Esophagus muscularis mucosa (tissue), 4 donors: ENCODE data around the gene HERC3. TPM values are rescaled to one million over a fixed set of nuclear protein-coding genes. Genes with fewer than 3 reads are reported as not detected.

Experiments
- DNase-seq: peaks from one replicate; pipeline ENCODE4 v3.0.0-alpha.2; 2017; ENCODE audit errors: extremely low spot score
- H3K27ac ChIP-seq, 4 donors: fragments of 200-600 bp; sonication (generic); replicated peaks in 1 of 4; 1 replicate in 3 of 4; 2 replicates in 1 of 4; pipeline ENCODE4 v1.5.1; 2016 to 2019; ENCODE audit warnings: mild to moderate bottlenecking in 1 of 4
- H3K27me3 ChIP-seq, 4 donors: fragments of 200-600 bp; sonication (generic); one replicate each; pipeline versions ENCODE4 v1.5.1 to v1.6.0; 2016 to 2019
- H3K36me3 ChIP-seq, 4 donors: fragments of 200-600 bp; sonication (generic); one replicate each; pipeline ENCODE4 v1.5.1; 2016 to 2019
- H3K4me1 ChIP-seq, 4 donors: fragments of 200-600 bp; sonication (generic); one replicate each; pipeline ENCODE4 v1.5.1; 2016 to 2019
- H3K4me3 ChIP-seq, 4 donors: fragments of 200-600 bp; sonication (generic); 1 replicate in 2 of 4; 2 replicates in 2 of 4; pipeline ENCODE4 v1.5.1; 2016 to 2019; ENCODE audit warnings: mild to moderate bottlenecking in 4 of 4, moderate library complexity in 1 of 4
- H3K9me3 ChIP-seq, 4 donors: fragments of 200-600 bp; sonication (generic); 1 replicate in 3 of 4; 2 replicates in 1 of 4; pipeline ENCODE4 v1.5.1; 2016 to 2019
- EP300 ChIP-seq: sonication (generic); formaldehyde crosslinking; IDR thresholded peaks from one replicate; pipeline ENCODE4 v1.6.1; 2017; ENCODE audit warnings: antibody characterized with exemption
- POLR2A ChIP-seq: fragments of 450-650 bp; IDR thresholded peaks from one replicate; pipeline ENCODE4 v1.6.1; 2017; ENCODE audit warnings: antibody characterized with exemption, moderate library complexity, mild to moderate bottlenecking, low read depth
- POLR2AphosphoS5 ChIP-seq, 2 donors: sonication (generic); formaldehyde crosslinking; IDR thresholded peaks; one replicate each; pipeline ENCODE4 v1.6.1; 2017; ENCODE audit warnings: antibody characterized with exemption in 2 of 2
- WGBS: methylation state at CpG from one replicate; pipeline ENCODE4 v1.1.5; 2018; 5-methylcytosine and 5-hydroxymethylcytosine counted together
- intact Hi-C: fragments of 100-400 bp; cut with DNase I; formaldehyde crosslinking; loops from one replicate; pipeline ENCODE4 v1.15.1; 2023
- total RNA-seq, 4 donors: library from RNA; depleted of rRNA; stranded (reverse); fragments of >200 nt; gene quantifications; one replicate each; pipeline versions ENCODE4 v1.1.0 to v1.2.1, GENCODE V29; 2016
- TF ChIP-seq, protein P1 (sequence below), 3 experiments: fragments of 200-600 bp in 2 of 3; fragments of 450-650 bp in 1 of 3; sonication (generic) in 2 of 3; IDR thresholded peaks; one replicate each; pipeline ENCODE4 v1.5.1; 2017 to 2019; ENCODE audit warnings: antibody characterized with exemption in 3 of 3, mild to moderate bottlenecking in 2 of 3, moderate library complexity in 1 of 3

The HERC3 gene
- total RNA-seq, 4 donors from 2014 or later: 39.8 to 58.2 (median 51.2) TPM

DNA sequence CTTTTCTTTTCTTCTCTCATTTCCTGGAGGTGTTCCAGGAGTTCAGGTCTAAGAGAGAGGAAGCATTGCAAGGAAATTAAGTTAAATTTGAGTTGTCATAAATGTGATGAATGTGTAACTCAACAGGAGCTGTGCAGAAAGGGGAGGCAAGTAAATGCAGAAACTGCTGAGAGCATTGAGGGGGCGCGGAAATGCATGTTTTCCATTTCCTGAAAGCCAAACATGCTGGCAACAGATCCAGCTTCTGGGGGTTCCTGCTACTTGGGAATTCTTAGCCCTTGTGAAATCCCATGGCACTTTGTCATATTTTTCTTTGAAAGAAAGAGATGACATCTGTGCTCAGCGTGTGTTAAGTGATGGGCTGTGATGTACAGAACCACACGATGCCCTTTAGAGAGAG, 139.1 kb downstream of the HERC3 start:
- Histone ChIP-seq H3K4me3 (no peak overlapping the region), H3K27me3 (no peaks in the 10 kb centered on the region), H3K4me1 (peaks cover 17 to 43% (median 30%) of the 10 kb centered on the region in 4 donors), H3K27ac (no peak overlapping the region), H3K36me3 (peaks cover 32 to 52% (median 47%) of the 10 kb centered on the region in 4 donors), H3K9me3 (no peaks in the 10 kb centered on the region)
- WGBS: 87% methylated on average over 4 of the region's 4 CpGs
- DNase-seq: no peak
- TF ChIP-seq, protein P1, sequence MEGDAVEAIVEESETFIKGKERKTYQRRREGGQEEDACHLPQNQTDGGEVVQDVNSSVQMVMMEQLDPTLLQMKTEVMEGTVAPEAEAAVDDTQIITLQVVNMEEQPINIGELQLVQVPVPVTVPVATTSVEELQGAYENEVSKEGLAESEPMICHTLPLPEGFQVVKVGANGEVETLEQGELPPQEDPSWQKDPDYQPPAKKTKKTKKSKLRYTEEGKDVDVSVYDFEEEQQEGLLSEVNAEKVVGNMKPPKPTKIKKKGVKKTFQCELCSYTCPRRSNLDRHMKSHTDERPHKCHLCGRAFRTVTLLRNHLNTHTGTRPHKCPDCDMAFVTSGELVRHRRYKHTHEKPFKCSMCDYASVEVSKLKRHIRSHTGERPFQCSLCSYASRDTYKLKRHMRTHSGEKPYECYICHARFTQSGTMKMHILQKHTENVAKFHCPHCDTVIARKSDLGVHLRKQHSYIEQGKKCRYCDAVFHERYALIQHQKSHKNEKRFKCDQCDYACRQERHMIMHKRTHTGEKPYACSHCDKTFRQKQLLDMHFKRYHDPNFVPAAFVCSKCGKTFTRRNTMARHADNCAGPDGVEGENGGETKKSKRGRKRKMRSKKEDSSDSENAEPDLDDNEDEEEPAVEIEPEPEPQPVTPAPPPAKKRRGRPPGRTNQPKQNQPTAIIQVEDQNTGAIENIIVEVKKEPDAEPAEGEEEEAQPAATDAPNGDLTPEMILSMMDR (IDR thresholded peaks at IDR 0.05): no peak
- TF ChIP-seq POLR2AphosphoS5 (IDR thresholded peaks at IDR 0.05): no peak
- intact Hi-C loops: no loop called here

DNA sequence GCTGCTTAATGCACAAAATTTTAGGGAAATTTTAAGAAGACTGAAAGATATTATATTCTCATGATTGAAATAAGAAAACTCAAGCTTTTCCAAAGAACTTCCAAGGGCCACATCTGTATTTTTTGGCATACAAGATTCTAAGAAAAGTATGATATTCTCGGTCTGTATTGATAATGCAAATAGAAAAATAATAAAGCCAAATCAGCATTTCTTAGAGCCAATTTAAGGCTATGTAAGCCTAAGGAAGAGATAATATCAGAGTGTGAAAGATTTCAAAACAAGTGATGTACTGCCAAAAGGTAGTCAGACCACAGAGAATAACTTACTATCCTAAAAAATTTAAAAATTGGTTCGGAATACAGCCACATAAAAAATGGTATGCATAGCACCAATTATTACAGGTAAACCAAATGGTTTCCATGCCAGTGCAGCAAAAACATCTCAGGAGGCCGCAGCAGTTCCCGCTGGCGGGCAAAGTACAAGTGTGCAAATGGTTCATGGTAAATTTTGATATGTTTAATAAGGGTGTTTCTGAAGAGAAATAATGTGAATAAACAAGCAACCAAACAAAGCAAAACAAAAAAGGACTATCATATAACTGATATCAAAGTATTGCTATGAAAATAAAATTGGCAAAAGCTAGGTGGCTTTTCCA, 140.6 kb downstream of the HERC3 start:
- H3K4me3 ChIP-seq: no peak overlapping the region
- H3K4me1 ChIP-seq: peaks cover 8 to 53% (median 42%) of the 10 kb centered on the region in 4 donors
- peaks cover 21 to 44% (median 34%) of the 10 kb centered on the region in 4 donors for H3K36me3 ChIP-seq
- H3K27ac ChIP-seq: no peak overlapping the region
- no peaks in the 10 kb centered on the region for H3K9me3 ChIP-seq
- DNase-seq: no peak
- intact Hi-C loops: no loop called here
- WGBS: 94% methylated on average over 5 of the region's 5 CpGs
- no peak for TF ChIP-seq POLR2A
- TF ChIP-seq, protein P1 (IDR thresholded peaks at IDR 0.05): no peak
- no peak for TF ChIP-seq POLR2AphosphoS5 (IDR thresholded peaks at IDR 0.05)
- TF ChIP-seq EP300: no peak
- no peaks in the 10 kb centered on the region for H3K27me3 ChIP-seq

DNA sequence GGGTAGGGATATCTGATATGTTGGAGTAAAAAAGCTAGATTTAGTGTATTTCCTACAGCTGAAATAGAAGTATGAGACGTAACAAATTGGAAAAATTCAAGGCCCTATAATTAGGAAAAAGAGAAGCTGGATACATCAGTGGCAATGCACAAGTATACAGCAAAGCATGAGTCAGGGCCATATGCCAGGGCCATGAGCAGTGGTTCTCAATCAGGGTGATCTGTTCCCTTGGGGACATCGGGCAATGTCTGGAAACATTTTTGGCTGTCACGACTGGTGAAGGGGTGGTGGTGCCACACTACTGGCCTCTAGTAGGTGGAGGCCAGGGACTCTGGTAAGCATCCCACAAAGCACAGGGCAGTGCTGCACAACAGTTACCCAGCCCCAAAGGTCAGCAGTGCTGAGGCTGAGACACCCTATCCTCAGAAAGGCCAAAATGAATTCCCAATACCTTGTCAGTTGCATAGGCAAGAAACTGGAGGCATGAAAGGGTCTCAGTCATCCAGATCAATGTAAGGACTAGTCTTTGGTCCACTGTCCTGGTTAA, 142.2 kb downstream of the HERC3 start:
- TF ChIP-seq POLR2A: no peak
- TF ChIP-seq, protein P1 (IDR thresholded peaks at IDR 0.05): no peak
- TF ChIP-seq POLR2AphosphoS5 (IDR thresholded peaks at IDR 0.05): no peak
- TF ChIP-seq EP300: no peak
- Histone ChIP-seq H3K27me3 (no peaks in the 10 kb centered on the region), H3K36me3 (peaks cover 14 to 42% (median 26%) of the 10 kb centered on the region in 4 donors), H3K9me3 (no peaks in the 10 kb centered on the region), H3K27ac (peak overlapping the region; percentile 8 to 66 (median 32)), H3K4me3 (no peak overlapping the region), H3K4me1 (peaks cover 0 to 57% (median 45%) of the 10 kb centered on the region in 4 donors)
- no peak for DNase-seq
- intact Hi-C loops: no loop called here
- 78% methylated on average over 3 of the region's 3 CpGs for WGBS

DNA sequence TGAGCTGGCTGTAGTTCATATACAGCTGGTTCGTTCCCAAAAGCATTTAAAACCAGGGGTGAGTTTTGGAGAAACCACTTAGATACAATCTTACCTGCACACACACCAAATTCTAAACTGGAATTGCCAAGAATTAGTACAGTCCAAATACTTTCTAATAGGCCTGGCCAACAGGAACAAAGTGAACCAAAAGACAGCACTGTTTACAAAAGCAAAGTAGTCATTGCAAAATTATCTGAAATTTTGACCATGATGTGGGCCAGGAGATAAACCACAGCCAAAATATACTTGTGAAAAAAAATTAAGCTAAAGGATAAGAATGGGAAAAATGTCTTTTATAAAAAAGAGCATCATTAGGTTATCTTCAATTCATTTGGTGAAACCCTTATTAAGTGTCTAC, 143.3 kb downstream of the HERC3 start:
- intact Hi-C loops: no loop called here
- Histone ChIP-seq H3K27ac (peak overlapping the region; percentile 45 to 73 (median 66)), H3K4me1 (peaks cover 0 to 64% (median 50%) of the 10 kb centered on the region in 4 donors), H3K36me3 (peaks cover 9 to 31% (median 17%) of the 10 kb centered on the region in 4 donors), H3K27me3 (no peaks in the 10 kb centered on the region), H3K4me3 (no peak overlapping the region), H3K9me3 (no peaks in the 10 kb centered on the region)
- TF ChIP-seq EP300: no peak
- TF ChIP-seq POLR2AphosphoS5 (IDR thresholded peaks at IDR 0.05): peak in 1 of 2 donors; percentile 52
- WGBS: 60% methylated on average over 1 of the region's 1 CpG
- DNase-seq: no peak

DNA sequence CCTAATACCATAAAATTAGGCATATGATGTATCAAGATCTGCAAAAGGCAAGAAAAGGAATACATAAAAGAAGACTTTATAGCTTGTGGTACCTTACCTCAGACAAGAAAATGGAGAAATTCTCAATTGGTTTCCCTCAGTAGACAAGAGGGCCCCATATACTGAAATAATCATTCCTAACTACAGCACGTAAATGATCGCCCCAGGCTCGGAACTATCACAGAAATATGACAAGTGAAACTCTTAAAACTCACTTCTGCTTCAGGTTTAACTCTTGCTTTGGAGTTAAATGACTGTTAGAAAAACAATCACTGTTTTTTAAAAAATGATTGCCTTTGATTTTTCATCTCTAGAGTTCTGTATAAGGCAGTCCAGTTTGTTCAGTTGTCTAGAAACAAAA, 144.0 kb downstream of the HERC3 start:
- peaks cover 2 to 24% (median 10%) of the 10 kb centered on the region in 4 donors for H3K36me3 ChIP-seq

More for the DNA sequence above, 144.0 kb downstream of the HERC3 start:
- TF ChIP-seq EP300: no peak
- TF ChIP-seq POLR2A: no peak
- no peak for TF ChIP-seq POLR2AphosphoS5 (IDR thresholded peaks at IDR 0.05)
- TF ChIP-seq, protein P1 (IDR thresholded peaks at IDR 0.05): no peak
- Histone ChIP-seq H3K27ac (peak overlapping the region; percentile 45 to 73 (median 66)), H3K4me3 (no peak overlapping the region), H3K9me3 (no peaks in the 10 kb centered on the region), H3K4me1 (peaks cover 0 to 64% (median 52%) of the 10 kb centered on the region in 4 donors), H3K27me3 (no peaks in the 10 kb centered on the region)
- 83% methylated on average over 3 of the region's 3 CpGs for WGBS
- intact Hi-C loops: no loop called here
- DNase-seq: no peak
